Mucosa of descending colon (tissue), 3 donors: Measurements from ENCODE around the gene SND1. TPM values are rescaled to one million over a fixed set of nuclear protein-coding genes. Genes with fewer than 3 reads are reported as not detected.

Experiments used
- ATAC-seq: fragments of 200-7000 bp; cut with Tn5 transposase; one replicate; pipeline ENCODE4 v1.9.1; 2020; ENCODE audit warnings: mild to moderate bottlenecking, moderate library complexity
- DNase-seq, 3 donors: peaks; one replicate each; pipeline ENCODE4 v3.0.0-alpha.2; 2020
- H3K36me3 ChIP-seq: fragments of 200-600 bp; one replicate; pipeline ENCODE4 v1.8.0; 2021; ENCODE audit warnings: low read depth, mild to moderate bottlenecking
- H3K4me1 ChIP-seq: fragments of 200-600 bp; one replicate; pipeline ENCODE4 v1.8.0; 2021; ENCODE audit warnings: low read depth, mild to moderate bottlenecking
- H3K4me3 ChIP-seq: fragments of 200-600 bp; one replicate; pipeline ENCODE4 v1.8.0; 2021; ENCODE audit warnings: mild to moderate bottlenecking
- H3K9me3 ChIP-seq: fragments of 200-600 bp; one replicate; pipeline ENCODE4 v1.8.0; 2021; ENCODE audit warnings: mild to moderate bottlenecking
- CTCF ChIP-seq: fragments of 200-600 bp; IDR thresholded peaks from one replicate; pipeline ENCODE4 v1.8.0; 2022; ENCODE audit warnings: antibody characterized with exemption, mild to moderate bottlenecking
- intact Hi-C, 2 donors: fragments of 100-400 bp; cut with DNase I in 1 of 2; cut with micrococcal nuclease in 1 of 2; formaldehyde crosslinking; loops; one replicate each; pipeline versions ENCODE4 v1.11.0 to v1.11.1; 2022; cut with DNase I, micrococcal nuclease
- total RNA-seq, 3 donors: library from RNA; stranded (reverse); fragmentation: NEBNext Ultra II Directional in 2 of 3; extraction: Animal tissue kit (Norgen Biotek cat#: 25700) in 2 of 3; gene quantifications; one replicate each; pipeline versions ENCODE4 v1.2.1 to v1.2.4, GENCODE V29; 2021 to 2023
- donor health status: DM: no; HTN: no; CAD: no; lungs with moderate emphysema.
- donor health status: DM: no; HTN: no; CAD: no.
- donor health status: DM: no; HTN: yes; CAD: no.

SND1 gene
- total RNA-seq, 3 donors from 2014 or later: 99.0 to 131 (median 106) TPM

GRCh38 chr7:127628445-127628844, 23.5 kb upstream of the SND1 start:
- intact Hi-C loops: no loop called here
- TF ChIP-seq CTCF: no peak
- no peak for DNase-seq
- no peaks in the 10 kb centered on the region for H3K4me1 ChIP-seq
- ATAC-seq: no peak
- H3K36me3 ChIP-seq: no peaks in the 10 kb centered on the region
- no peaks in the 10 kb centered on the region for H3K9me3 ChIP-seq
- H3K4me3 ChIP-seq: no peak overlapping the region

- ATAC-seq (peak; percentile 65), DNase-seq (peak in 2 of 3 donors; percentile 36 to 46)
- Histone ChIP-seq H3K36me3 (no peaks in the 10 kb centered on the region), H3K9me3 (no peaks in the 10 kb centered on the region), H3K4me3 (no peak overlapping the region), H3K4me1 (no peaks in the 10 kb centered on the region)
- intact Hi-C loops: no loop called here
- no peak for TF ChIP-seq CTCF
Measured at GRCh38 chr7:127629268-127629854, 22.6 kb upstream of the SND1 start.

- intact Hi-C loops: no loop called here
- Histone ChIP-seq H3K4me1 (no peaks in the 10 kb centered on the region), H3K36me3 (no peaks in the 10 kb centered on the region), H3K4me3 (no peak overlapping the region), H3K9me3 (no peaks in the 10 kb centered on the region)
- no peak for TF ChIP-seq CTCF
- DNase-seq (no peak), ATAC-seq (no peak)
Measured at GRCh38 chr7:127632276-127632910, 19.6 kb upstream of the SND1 start.

- Histone ChIP-seq H3K4me1 (no peaks in the 10 kb centered on the region), H3K36me3 (no peaks in the 10 kb centered on the region), H3K4me3 (no peak overlapping the region), H3K9me3 (no peaks in the 10 kb centered on the region)
- intact Hi-C loops: no loop called here
- no peak for DNase-seq
- ATAC-seq: no peak
- no peak for TF ChIP-seq CTCF
Measured at GRCh38 chr7:127635659-127636285, 16.2 kb upstream of the SND1 start.

- Histone ChIP-seq H3K4me3 (no peak overlapping the region), H3K9me3 (no peaks in the 10 kb centered on the region), H3K36me3 (no peaks in the 10 kb centered on the region), H3K4me1 (no peaks in the 10 kb centered on the region)
- intact Hi-C loops: no loop called here
- DNase-seq (no peak), ATAC-seq (no peak)
- no peak for TF ChIP-seq CTCF
Measured at GRCh38 chr7:127638197-127638596, 13.8 kb upstream of the SND1 start.
